ENCODE data around the gene SIDT1.
"Not testable (repeated sequence)": the region's sequence is repeated elsewhere in the genome, so short reads cannot be mapped to it uniquely, and the experiment has no call there.

SIDT1 gene

GRCh38 chr3:113634782-113635474 is 102.6 kb downstream of the SIDT1 start:
- no peak for DNase-seq (ENCODE audit: low spot score)

- not testable (repeated sequence) for DNase-seq (ENCODE audit: low spot score)
Measured at GRCh38 chr3:113636034-113636433, 103.7 kb downstream of the SIDT1 start.

GRCh38 chr3:113637756-113638155 is 105.4 kb downstream of the SIDT1 start:
- no peak for DNase-seq (ENCODE audit: low spot score)

DNA sequence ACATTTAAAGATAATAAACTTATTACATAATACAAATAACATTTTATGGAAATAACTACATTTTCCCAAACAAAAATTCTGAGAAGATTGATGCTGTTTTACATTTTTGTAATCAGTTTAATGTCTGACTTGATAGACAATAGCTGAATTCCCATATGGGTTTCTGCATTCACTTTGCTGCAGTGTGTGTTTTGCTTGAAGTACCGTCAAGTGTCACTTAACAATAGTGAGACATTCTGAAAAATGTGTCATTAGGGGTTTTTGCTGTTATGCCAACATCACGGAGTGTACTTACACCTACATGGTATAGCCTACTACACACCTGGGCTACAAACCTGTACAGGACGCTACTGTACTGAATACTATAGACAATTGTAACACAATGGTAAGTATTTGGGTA is 106.6 kb downstream of the SIDT1 start:
- DNase-seq (ENCODE audit: low spot score), result no peak

- no peak for DNase-seq (ENCODE audit: low spot score)
Measured at GRCh38 chr3:113643583-113643982, 111.2 kb downstream of the SIDT1 start.

- DNase-seq (ENCODE audit: low spot score), result no peak
Measured at GRCh38 chr3:113648524-113648923, 116.2 kb downstream of the SIDT1 start.

GRCh38 chr3:113649174-113649845 is 117.0 kb downstream of the SIDT1 start:
- no peak for DNase-seq (ENCODE audit: low spot score)

DNA sequence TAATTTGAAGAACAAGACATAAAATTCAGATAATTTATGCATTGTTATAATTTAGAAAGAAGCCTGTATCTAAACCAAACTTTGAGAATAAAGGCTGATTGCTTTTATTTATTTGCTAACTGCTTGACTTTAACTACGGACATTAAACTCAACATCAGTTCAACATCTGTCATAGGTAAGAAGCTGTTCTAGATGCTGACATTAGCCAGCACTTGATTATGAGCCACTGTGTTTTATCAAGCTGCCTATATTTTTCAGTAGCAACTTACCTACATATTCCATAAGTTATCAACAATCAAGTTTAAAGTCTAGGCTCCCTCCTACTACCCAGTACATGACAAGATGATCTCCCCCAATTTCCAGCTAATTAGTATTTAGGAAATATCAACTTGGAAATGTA is 122.0 kb downstream of the SIDT1 start:
- no peak for DNase-seq (ENCODE audit: low spot score)

GRCh38 chr3:113654851-113655250 is 122.5 kb downstream of the SIDT1 start:
- DNase-seq (ENCODE audit: low spot score), result no peak

DNA sequence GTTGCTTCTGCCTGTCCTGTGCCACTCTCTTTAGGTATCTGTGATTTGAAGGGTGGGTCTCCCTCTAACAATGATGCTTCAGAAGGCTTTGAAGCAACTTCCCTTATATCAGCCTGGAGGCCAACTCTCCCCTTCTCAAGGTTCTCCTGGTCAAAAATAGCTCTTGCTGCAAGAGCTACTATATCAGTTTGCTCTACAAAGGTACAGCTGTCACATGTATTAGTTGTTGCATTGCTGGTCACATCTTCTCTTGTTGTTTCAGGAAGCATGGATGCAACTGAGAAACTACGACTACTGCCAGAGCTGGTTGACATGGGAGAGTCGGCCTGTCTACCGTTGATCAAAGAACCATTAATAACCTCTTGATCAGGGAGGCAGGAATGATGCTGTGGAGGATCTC is 125.8 kb downstream of the SIDT1 start:
- no peak for DNase-seq (ENCODE audit: low spot score)

- DNase-seq (ENCODE audit: low spot score), result no peak
Measured at GRCh38 chr3:113659101-113659541, 126.8 kb downstream of the SIDT1 start.

GRCh38 chr3:113659996-113660395 is 127.6 kb downstream of the SIDT1 start:
- no peak for DNase-seq (ENCODE audit: low spot score)

DNA sequence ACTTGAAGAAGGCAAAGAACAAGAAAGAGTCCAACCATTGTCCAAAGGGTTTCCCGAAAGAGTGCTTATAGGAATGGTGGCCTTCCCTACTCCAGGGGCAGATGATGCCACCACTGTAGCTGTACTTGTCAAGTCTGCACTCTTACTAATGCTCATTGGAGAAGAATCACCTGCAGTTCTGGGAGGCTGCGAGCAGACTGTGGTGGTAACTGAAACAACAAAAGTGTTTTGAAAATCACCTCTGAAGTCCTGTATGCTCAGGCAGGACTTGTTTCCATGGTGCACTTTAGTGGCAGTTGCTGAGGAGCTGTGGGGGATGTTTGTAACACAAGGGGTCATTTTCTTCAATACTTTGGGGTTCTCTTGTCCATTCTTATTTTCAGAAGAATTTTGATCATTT is 128.1 kb downstream of the SIDT1 start:
- no peak for DNase-seq (ENCODE audit: low spot score)

DNA sequence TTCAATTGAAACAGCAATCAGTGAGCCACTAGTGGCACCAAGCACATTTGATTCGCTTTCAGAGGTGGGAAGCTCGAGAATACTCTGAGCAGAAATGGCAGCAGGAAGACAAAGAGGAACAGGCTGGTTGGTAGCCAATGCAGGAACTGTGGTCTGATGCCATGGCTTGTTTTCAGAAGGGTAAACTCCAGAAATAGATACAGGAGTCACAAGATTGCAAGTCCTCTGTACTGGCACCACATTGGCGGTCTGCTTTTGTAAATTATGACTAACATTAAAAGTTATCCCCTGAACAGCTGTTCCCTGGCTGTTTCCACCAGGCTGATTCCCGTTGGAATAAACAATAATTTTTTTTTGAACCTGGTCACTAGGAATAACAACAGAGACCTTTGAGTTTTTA is 128.5 kb downstream of the SIDT1 start:
- no peak for DNase-seq (ENCODE audit: low spot score)

GRCh38 chr3:113662824-113663223 is 130.5 kb downstream of the SIDT1 start:
- no peak for DNase-seq (ENCODE audit: low spot score)

DNA sequence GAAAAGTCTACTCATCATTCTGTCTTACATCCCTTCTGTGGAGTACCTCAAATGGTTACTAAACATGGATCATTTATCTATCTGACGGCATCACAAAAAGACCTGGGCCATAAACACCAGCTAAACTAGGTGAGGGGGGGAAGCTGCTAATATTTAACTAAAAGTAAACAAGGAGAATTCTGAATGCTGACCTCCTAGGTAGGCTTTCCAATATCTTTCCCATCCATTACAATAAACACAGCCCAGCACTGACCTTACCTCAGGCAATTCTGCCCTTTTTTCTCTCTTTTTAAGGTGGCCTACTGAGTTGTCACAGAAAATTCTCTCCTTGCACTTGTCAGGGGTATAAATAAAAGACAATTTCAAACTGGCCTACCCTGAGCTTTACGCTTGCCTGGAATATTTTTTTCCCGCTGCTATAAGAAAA is 131.0 kb downstream of the SIDT1 start:
- no peak for DNase-seq (ENCODE audit: low spot score)

GRCh38 chr3:113663761-113664160 is 131.4 kb downstream of the SIDT1 start:
- no peak for DNase-seq (ENCODE audit: low spot score)

- DNase-seq (ENCODE audit: low spot score), result no peak
Measured at GRCh38 chr3:113664523-113665094, 132.3 kb downstream of the SIDT1 start.

GRCh38 chr3:113668015-113668414 is 135.7 kb downstream of the SIDT1 start:
- no peak for DNase-seq (ENCODE audit: low spot score)

GRCh38 chr3:113673593-113673992 is 141.2 kb downstream of the SIDT1 start:
- no peak for DNase-seq (ENCODE audit: low spot score)

GRCh38 chr3:113676261-113676660 is 143.9 kb downstream of the SIDT1 start:
- DNase-seq (ENCODE audit: low spot score), result no peak

DNA sequence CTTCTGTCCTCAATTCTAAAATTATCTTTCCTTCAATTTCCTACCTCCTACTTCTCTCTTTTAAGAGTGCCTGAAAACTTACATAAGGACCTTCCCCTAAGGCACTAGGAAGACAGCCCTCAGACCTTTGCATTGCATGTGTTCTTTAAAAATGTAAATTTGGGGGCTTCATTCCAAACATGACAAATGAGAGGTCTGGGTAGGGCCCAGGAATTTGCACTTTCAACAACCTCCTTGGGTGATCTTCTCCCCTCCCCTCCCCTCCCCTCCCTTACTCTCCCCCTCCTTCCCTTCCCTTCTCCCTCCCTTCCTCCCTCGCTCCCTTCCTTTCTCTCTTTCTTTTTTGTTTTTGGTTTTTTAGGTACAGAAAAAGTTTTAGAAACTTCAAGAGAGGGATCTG is 145.4 kb downstream of the SIDT1 start:
- DNase-seq (ENCODE audit: low spot score), result no peak

GRCh38 chr3:113678773-113679172 is 146.4 kb downstream of the SIDT1 start:
- DNase-seq (ENCODE audit: low spot score), result no peak
